NOMO-1 treated with dmso at 0.1 percent for 144 hours (cell line): Measurements from ENCODE around the gene CST3.
"Not testable (repeated sequence)": the region's sequence is repeated elsewhere in the genome, so short reads cannot be mapped to it uniquely, and the experiment has no call there.

Experiments used
- DNase-seq: peaks from one replicate; lab custom pipeline; 2025; ENCODE audit not compliant: unreplicated experiment; lab: John Stamatoyannopoulos, UW

Gene CST3

DNA sequence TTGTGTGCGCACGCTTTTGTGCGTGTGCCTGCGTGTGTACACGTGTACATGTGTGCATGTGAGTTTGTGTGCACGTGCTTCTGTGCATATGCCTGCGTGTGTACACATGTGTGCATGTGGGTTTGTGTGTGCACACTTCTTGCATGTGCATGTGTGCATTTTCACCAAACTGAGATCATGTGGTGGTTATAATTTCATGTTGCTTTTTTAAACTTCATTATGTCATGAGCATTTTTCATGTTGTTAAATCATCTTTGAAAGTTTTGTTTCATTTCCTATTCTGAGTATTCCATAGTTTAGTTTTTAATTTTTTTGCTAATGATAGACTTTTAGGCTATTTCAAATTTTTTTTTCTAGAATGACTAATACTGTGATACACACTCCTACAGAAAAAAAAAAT lies 6.4 kb upstream of the CST3 start:
- no peak for DNase-seq

DNA sequence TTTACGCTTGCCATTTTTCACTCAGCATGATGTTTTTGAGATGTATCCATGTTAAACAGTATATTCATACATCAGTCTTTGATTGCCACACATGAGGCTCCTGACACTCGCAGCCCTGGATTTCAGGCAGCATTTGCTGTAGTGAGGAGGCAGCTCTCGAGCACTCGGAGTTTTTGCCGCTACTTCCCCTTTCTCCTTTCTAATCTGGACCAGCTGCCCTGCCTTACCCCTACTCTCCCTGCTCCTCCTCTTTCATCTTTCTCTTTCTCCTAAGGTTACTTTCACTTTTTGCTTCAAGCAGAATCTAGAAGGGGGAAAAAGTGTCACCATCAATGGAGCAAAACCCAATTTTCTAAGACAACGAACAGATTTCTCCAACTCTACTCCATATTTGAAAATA lies 5.9 kb upstream of the CST3 start:
- DNase-seq: peak; percentile 51

DNA sequence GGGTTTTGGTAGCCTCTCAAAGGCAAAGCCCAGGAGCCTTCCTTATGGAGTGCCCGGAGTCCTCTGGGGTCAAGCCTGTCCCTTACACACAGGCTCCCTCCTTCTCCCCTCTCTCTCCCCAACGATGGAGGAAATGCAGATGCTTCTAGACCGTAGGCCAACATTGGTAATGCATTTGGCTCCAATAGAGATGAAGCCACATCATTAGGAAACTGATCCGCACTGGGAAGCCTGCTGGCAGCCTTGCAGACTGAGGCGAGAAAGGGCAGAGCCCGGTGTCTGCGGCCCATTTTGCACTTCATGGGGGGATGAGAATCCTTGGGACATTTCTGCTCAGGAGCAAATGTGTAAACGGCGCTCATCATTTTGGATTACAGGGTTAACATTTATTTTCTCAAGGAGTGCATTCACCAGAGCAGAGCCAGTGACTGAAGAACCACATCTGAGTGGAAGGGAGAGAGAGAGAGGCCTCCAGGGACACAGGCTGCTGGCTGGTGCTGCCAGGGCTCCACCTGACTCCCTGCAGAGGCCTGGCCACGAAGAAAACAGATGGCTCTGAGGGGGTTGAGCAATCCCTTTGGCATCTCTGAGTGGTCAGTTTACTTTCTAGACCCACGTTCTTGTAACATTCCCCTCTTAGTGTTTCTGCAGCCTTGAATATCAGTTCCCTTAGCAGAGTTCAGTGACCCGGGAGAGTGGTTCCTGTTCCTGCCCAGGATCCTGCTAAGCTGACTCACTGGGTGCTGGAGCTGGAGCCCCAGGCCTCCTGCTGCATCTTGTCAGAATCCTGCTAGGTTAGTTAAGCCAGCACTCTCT lies 4.4 kb upstream of the CST3 start:
- no peak for DNase-seq

DNA sequence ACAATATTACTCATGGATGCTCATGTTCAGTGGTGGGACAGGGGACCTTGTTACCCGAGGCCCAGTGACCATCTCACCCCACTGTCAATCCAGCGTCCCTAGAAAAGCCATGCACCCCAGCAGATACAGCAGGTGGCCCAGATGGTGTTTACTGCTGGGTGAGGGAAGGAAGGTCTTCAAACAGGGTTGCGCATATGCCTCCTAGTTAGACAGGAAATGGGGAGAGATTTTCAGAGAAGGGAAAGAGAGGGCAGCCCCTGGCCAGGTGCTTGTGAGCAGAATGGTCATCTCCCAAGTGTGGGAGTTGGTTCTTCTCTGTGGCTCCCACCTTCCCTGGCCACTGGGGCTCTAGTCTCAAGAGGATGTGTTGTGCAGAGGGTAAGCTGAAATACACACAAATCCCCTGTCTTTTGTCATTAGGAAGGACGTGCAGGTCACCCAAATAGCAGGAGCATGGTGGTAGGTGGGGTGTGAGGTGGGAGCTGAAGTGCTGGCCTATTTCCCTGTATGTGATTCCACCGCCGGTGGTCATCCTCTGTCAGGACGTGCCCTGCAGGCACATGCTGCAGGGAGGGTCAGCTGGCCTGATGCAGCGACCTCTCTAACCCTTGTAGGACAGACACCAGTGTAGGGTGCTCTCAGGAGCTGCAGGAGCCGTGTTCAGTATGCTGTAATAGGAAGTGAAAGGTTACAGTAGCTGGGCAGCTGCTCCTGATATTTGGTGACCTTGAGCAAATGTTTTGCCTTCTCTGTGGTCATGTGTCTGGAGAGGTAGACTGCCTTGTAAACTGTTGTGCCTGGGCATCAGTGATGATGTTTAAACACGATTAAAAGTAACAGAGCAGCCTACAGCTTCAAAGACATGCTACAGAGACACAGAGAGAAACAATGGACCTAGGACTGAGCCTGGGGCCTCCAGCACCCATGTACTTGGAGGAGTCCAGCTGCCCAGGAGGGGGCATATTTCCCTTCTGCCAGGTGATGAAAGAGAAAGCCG lies 3.2 kb upstream of the CST3 start:
- no peak for DNase-seq

DNA sequence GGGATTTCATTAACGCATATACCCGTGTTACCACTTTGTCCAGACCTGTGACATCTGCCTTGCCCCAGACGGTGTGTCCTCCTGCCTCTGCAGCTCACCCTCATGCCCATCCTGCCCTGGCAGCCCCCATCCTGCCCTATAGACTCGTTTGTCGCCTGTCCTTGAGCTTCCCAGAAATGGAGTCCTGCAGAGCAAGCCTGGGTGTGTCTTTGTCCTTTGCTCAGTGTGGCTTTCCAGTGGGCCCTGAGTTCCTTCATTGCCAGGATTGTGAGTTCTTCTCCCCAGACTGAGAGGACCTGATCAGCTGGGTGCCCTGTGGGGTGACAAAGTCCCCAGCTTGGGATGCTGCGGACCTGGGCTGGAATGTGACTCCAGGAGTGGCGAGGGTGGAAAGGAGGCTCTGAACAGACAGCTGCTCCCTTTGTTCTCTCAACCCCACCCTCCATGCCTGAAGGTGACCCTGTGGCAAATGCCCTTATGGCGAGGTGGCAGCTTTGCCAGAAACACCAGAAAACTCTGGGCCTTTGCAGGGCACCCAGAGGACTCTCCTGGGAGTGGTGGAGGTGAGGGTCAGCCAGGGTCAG lies 2.4 kb upstream of the CST3 start:
- DNase-seq: no peak

DNA sequence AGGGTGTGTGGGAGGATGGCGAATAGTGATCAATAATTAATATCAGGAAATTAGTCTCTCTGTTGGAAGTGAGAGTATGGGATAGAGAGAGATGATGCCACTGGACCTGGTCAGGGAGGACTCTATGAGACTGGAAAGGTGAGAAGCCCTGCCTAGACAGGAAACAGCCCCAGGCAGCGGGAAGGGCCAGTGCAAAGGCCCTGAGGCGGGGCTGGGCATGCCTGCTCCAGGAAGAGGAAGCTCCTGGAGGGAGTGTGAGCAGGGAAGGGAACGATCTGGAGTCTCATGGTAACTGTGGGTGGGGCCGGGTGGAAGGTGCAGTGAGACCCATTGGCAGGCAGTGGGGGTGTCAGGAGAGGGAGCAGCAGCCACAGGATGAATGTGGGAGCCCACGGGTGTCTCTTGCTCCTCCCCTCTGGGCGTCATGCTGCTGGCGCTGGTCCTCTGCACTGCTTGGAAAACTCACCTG lies 1.8 kb upstream of the CST3 start:
- no peak for DNase-seq

DNA sequence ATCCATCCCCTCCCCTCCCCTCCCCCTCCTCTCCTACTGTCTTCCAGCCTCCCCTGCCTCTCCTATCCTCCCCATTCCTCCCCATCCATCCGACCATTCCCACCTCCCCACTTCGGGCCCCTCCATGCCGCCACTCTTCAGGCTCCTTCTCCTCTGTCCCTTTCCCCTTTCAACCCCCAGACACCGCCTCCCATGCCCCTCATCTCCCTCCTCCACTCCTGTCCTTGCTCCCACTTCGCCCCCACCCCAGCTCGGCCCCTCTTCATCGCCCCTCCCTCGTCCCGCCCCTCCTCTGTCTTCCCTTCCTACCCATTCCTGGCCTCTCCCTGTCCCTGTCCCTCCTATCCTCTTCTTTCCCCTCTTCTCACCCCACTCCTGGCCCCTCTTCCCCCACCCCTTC lies 554 bp upstream of the CST3 start:
- no peak for DNase-seq

DNA sequence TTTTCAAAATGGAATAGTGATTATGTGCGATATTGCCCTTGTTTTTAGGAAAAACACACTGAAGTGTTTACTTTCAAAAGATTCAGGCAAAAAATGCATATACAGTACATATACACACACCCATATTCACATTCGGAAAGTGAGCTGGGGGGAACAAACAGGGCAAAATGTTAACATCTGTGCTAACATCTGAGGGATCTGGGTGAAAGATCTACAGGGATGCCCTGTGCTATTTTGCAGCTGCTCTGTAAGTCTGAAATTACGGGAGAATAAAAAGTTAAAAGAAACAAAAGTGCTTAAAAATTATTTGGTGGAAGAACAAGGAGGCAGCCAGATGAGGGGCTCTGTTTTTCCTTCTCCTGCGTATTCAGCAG lies 860 bp downstream of the CST3 start:
- DNase-seq: no peak

DNA sequence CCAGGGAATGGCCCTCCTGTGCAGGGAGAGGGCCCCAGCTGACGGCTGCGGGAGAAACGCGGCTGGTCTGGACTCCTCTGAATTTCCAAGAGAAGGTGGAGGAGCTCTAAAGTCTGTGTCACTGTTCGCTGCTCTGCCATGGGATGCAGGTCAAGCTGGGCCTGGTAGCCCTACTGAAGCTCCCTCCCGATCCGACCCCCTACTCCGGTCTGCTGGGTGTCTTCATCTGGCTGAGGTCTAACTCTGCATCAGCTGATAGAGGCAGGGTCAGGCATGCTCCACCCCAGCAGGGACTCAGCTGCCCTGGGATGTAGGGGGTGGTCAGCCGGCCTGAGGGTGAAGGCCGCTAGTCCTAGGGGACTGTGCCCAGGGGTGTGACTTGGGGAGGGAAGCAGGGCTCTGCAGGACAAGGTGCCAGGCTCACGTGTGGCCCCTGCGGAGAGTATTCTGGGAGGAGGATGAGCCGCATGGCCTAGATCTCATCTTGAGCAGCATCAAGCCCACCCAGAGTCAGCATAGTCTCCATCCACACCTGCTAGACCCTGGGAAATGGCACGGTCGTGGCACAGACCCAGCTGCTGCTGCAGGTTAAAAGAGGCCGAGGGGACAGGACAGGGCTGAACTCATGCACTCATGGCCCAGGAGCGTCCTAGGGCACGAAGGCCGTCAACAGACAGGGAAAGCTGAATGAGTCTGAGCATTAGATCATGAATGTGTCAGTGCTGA lies 1.4 kb downstream of the CST3 start:
- DNase-seq: no peak

DNA sequence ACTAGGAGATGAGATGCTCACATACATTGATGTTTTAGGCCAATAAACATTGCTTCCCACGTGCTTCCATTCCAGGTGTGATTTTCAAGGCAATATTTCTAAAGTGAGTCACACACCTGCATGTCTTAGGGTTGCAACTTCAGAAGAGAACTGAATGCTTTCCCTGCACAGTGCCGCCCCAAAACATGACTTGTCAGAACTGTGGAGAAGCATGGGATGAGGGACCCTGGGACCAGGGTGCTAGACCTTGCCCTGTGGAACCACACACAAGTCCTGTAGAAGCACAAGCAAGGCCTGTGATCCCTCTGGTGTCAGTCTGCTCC lies 2.0 kb downstream of the CST3 start:
- not testable (repeated sequence) for DNase-seq

DNA sequence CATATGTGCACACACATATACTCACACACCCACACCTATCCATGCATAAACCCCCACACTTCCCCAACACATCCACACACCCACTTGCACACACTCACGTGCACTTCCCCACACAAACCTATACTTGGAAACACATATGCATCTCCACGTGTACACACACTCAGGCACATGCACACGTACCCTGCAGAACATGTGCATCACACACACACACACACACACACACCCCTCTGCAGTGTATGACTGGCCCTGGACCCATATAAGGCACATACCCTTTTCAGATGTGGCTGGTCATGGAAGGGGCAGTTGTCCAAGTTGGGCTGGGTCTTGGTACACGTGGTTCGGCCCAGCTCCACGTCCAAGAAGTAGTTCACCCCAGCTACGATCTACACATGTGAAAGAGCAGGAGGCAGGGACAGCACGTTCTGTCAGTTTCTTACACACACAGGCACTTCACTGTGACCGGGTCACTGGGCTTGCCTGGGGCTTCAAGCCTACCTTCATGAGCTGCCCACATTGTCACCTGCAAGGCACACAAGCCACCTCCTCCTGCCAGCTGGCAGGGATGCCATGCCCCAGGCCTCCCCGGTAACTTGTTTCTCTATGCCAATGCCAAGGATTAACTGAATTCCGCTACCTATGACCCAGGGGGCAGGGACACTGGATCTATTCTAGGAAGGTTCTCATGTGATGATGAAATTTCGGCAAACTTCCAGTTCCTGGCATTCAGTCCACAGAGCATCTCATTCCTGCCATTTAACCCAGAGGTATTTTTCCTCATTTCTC lies 2.6 kb downstream of the CST3 start:
- no peak for DNase-seq

DNA sequence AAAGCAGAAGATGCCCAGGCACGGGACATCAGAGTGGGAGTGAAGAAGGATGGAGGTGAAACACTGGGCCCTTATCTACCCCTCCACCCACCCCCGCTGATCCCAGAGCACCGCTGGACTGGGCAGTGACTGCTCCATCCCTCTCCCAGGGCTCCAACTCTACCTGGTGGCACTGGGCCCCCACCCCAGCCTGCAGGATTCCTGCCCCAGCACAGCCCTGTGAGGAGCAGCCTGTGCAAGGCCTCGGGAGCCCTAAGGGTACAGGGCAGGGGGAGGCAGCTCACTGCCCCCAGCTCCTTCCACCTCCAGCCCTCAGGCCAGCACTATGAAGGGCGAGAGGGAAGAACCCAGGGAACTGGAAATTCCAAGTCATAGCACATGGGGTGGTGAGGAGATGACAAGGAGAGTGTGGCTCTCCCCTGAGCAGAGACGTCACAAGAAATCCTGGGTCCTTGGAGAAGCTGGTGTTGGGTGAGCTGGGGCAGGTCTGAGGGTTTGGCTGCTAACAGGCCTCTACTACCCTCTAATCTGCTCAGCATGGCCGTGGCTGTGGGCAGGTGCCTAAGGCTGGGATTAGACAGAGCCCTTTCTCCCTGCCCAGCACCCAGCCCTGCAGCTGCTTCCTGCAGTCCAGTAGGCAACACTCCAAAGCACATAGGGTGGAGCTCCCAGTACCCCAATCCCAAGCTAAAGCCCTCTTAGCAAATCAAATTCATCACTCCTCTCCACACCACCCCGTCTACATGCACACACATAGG lies 3.5 kb downstream of the CST3 start:
- no peak for DNase-seq

DNA sequence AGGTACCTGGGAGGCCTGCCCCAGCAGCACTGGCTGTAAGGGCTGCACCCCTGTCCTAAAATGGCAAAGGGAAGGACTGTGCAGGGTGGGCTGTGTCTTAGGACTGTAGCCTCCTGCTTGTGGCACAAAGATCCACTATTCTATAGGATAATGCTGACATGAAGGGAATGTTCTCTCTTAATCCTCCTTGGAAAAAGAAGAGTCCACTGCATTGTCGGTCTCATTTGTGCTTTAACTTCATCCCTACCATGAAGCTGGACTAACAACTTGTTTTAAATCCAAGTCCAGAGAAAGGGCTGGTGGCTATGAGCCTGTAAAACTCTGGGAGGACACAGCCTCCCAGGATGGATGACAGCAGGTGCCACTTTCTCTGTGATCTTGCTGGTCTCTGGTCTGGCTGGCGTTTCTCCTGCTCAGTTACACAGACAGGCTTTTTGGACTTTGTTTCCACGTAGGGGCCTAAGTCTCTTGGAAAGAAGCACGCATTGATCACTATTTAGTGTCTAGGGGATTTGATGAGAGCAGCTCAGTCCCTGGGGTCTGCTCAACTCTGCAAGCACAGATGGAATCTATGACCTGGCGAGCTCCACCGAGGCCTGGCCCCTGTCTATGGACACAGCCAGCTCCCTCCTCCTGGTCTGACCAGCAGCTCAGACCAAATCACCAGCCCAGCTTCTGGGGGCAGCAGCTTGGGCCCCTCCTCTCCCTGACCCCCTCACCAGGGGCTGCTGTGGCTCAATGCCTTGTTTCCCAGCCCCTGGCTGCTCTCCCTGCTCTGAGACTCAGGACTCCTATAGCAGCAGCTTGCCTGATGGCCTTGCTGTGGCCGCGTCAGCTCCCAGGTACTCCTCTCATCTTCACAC lies 4.8 kb downstream of the CST3 start:
- DNase-seq: no peak

DNA sequence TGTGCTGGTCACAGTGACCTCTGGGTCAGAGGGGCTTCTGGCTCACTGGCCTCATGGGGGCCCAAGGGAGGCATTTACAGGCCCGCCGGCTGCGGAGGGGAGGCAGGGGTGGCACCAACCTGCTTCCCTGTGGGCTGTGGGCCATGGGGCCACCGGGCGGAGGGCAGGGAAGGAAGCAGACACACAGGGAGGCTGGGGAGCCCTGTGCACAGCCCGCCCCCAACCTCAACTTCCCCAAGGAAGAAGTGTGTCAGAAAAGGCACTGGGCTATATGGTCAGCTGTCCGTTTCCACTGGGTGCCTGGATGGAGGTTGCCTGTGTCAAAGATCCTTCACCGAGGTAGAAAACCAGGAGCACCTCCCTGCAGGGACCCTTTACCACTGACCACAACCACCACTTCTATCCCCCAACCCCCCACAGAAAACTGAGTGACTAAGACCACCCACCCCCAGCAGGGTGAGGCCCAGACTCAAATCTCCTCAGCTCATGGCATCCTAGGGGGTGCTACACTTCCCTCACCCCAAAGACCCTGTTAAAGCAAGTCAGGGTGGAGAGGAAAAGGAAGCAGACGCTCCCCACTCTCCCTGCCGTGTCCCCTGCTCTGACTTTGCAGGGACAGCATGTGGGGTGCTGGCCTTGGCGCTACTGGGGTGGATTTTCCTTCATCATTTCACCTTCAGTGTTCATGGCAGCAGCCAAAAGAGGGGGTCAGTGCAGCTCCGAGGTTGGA lies 5.6 kb downstream of the CST3 start:
- DNase-seq: no peak

DNA sequence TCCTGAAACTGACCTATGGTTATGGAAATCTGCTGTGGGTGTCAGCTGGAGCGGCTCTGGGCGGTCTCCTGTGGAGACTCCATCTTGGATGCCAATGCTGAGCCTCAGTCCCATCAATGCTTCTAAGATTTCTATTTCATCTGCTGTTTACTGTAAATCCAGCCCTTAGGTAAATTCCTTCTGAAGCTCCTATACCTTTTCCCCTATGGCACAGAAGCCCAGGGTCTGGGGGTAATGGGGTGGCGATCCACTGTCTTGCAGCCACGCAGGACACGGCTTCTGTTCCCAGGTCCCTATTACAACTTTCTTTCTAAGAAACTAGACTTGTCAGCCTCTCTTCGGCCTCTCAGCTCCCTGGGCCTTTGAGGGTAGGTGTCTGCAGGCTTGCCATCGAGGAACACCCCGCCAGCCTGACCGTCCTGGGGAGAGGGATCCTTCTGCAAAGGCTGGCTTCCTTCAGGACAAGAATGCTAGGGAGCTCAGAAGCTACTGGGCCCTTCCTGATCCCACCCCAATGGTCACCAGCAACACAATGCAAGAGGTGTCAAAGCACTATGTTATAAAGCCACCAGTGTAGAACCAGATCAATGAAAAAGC lies 6.4 kb downstream of the CST3 start:
- DNase-seq: no peak

DNA sequence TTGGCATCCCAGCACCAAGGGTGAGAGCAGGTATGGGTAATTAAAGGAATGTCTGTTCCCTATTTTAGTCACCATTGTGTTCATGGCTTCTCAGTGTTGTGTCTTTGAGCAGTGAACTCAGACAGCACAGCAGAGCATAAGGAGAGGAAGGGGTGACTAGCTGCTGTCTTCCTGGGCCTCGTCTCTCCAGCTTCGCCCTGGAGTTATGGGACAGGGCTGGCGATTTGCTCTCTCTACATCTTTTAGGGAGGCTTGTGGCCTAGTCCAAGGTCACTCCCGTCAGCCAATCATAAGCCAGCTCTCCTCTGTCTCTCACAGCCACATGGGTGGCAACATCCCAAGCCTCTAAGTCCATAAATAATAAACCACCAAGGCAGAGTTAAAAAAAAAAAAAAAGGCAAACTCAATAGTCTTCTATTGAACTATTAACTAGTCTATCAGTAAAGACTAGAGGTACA lies 7.3 kb downstream of the CST3 start:
- no peak for DNase-seq

DNA sequence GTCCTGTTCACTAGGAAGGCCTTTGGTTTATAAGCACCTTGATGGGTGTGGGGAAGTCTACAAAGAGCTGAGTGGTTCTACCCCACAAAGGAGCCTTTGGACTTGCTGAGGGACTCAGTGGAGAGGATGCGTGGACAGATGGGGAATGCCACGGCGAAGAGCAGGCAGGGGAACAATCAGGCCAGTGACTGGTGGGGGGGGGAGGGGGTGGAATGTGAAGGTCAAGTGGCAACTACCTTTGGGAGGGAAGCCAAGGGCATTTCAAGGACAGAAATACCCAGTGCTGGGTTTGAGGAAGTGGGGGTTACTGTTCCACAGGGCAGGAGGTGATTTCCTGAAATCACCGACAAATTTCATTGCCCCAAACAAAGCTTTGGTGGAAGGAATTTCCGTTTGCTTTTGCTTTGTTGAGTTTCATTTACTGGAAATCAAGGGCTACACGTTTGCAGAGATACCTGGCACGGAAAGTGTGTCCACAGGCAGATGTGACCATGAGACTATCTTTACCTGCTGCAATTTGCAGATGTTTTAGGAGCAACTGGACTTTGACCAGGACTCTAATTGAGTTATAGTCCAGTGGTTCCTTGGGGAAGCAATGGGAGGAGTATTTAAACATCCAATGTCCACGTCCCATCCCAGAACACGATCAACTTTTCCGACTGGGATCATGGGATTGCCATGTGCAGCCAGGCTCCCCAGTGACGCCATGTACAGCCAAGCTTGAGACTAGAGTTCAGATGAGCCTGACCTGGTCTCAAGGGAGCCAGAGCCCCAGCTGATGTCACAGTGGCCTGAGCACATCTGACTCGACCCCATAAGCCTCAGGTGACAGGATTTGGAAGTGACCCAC lies 8.0 kb downstream of the CST3 start:
- DNase-seq: no peak
